Body of pancreas (tissue), 4 donors: Measurements from ENCODE around the gene FAM161A.

Experiments
- CTCF ChIP-seq, 7 experiments: fragments of 450-650 bp in 4 of 7; fragments of 200-600 bp in 3 of 7; sonication (generic) in 3 of 7; IDR thresholded peaks; one replicate each; pipeline ENCODE4 v1.5.1; 2016 to 2019; ENCODE audit warnings: antibody characterized with exemption in 7 of 7
- POLR2A ChIP-seq, 3 donors: fragments of 450-650 bp; IDR thresholded peaks; one replicate each; pipeline ENCODE4 v1.6.1; 2016; ENCODE audit warnings: antibody characterized with exemption in 3 of 3, mild to moderate bottlenecking in 2 of 3

GRCh38 chr2:61882850-61883249 lies 29.0 kb upstream of the FAM161A start:
- TF ChIP-seq POLR2A (IDR thresholded peaks at IDR 0.05), result no peak
- TF ChIP-seq CTCF (IDR thresholded peaks at IDR 0.05), result no peak
